Measurements from ENCODE around the gene SMS.

GRCh38 chrX:22015139-22015750, 74.7 kb downstream of the SMS start:
- TF ChIP-seq EZH2 (IDR thresholded peaks at IDR 0.05; ENCODE audit: low read depth): no peak
- no peak for TF ChIP-seq CTCF (conservative IDR thresholded peaks at IDR 0.05)
